Naive thymus-derived CD4-positive, alpha-beta T cell (primary cell): ENCODE measurements around the gene SLC15A2. TPM values are rescaled to one million over a fixed set of nuclear protein-coding genes. Genes with fewer than 3 reads are reported as not detected.
A peak's percentile ranks its signal among the peaks of the same experiment; 100 is the strongest.

Experiments used
- ATAC-seq: fragments of 150-1000 bp; cut with Tn5 transposase; 2 replicates; pipeline ENCODE4 v1.10.0; 2021; ENCODE audit warnings: mild to moderate bottlenecking, moderate library complexity
- CTCF ChIA-PET: fragments of 350-600 bp; sonication (Branson Sonifier 250); formaldehyde crosslinking; loops from one replicate; lab custom pipeline; 2021; ENCODE audit warnings: antibody characterized with exemption; lab: Charles Lee
- POLR2A ChIA-PET: fragments of 350-600 bp; sonication (Branson Sonifier 250); formaldehyde crosslinking; loops from one replicate; lab custom pipeline; 2021; ENCODE audit warnings: antibody characterized with exemption, inconsistent platforms; lab: Charles Lee
- DNase-seq, 9 donors: peaks; one replicate each; pipeline versions ENCODE4 v3.0.0 to v3.0.0-alpha.2; 2020 to 2022; ENCODE audit warnings: mixed read lengths in 1 of 9
- H3K27ac ChIP-seq: one replicate; pipeline ENCODE4 v1.7.0; 2013; ENCODE audit warnings: mild to moderate bottlenecking, low read depth, low read length, moderate library complexity
- H3K27me3 ChIP-seq, 2 donors: one replicate each; pipeline ENCODE4 v1.7.0; 2013; ENCODE audit warnings: low read length in 2 of 2, mild to moderate bottlenecking in 2 of 2, moderate library complexity in 2 of 2; ENCODE audit not compliant: control insufficient read depth in 2 of 2, insufficient read depth in 2 of 2
- H3K36me3 ChIP-seq, 3 experiments: 1 replicate in 2 of 3; 2 replicates in 1 of 3; pipeline ENCODE4 v1.7.0; 2013; ENCODE audit warnings: low read length in 3 of 3, mild to moderate bottlenecking in 3 of 3, moderate library complexity in 1 of 3; ENCODE audit not compliant: insufficient read depth in 3 of 3, control insufficient read depth in 2 of 3
- H3K4me1 ChIP-seq, 2 donors: one replicate each; pipeline ENCODE4 v1.7.0; 2013; ENCODE audit warnings: low read length in 2 of 2, mild to moderate bottlenecking in 2 of 2, moderate library complexity in 1 of 2; ENCODE audit not compliant: control insufficient read depth in 2 of 2, insufficient read depth in 2 of 2
- H3K4me3 ChIP-seq: 2 replicates; pipeline ENCODE4 v1.7.0; 2013; ENCODE audit warnings: mild to moderate bottlenecking, low read length
- H3K9me3 ChIP-seq, 3 experiments: 1 replicate in 2 of 3; 2 replicates in 1 of 3; pipeline ENCODE4 v1.7.0; 2013; ENCODE audit warnings: low read length in 3 of 3; ENCODE audit not compliant: control insufficient read depth in 2 of 3
- H3K27ac Mint-ChIP-seq, 9 donors: one replicate each; pipeline ENCODE4 v1.8.0; 2020 to 2022; ENCODE audit warnings: mixed read lengths in 9 of 9, mild to moderate bottlenecking in 8 of 9, moderate library complexity in 5 of 9, inconsistent platforms in 2 of 9
- H3K27me3 Mint-ChIP-seq, 5 donors: one replicate each; pipeline ENCODE4 v1.8.0; 2021 to 2022; ENCODE audit warnings: mixed read lengths in 5 of 5, mild to moderate bottlenecking in 1 of 5
- H3K36me3 Mint-ChIP-seq, 5 donors: one replicate each; pipeline ENCODE4 v1.8.0; 2020 to 2022; ENCODE audit warnings: mixed read lengths in 5 of 5, mild to moderate bottlenecking in 3 of 5, inconsistent platforms in 1 of 5
- H3K4me1 Mint-ChIP-seq, 7 donors: one replicate each; pipeline ENCODE4 v1.8.0; 2020 to 2022; ENCODE audit warnings: mixed read lengths in 7 of 7, mild to moderate bottlenecking in 3 of 7, inconsistent platforms in 1 of 7
- H3K4me3 Mint-ChIP-seq, 10 donors: one replicate each; pipeline ENCODE4 v1.8.0; 2020 to 2022; ENCODE audit warnings: mild to moderate bottlenecking in 10 of 10, mixed read lengths in 10 of 10, moderate library complexity in 6 of 10, inconsistent platforms in 2 of 10
- H3K9me3 Mint-ChIP-seq, 11 donors: one replicate each; pipeline ENCODE4 v1.8.0; 2020 to 2022; ENCODE audit warnings: mixed read lengths in 11 of 11, mild to moderate bottlenecking in 4 of 11, inconsistent platforms in 1 of 11, moderate library complexity in 1 of 11
- intact Hi-C, 2 donors: fragments of 100-400 bp; cut with micrococcal nuclease; formaldehyde crosslinking; loops; one replicate each; pipeline ENCODE4 v1.15.1; 2023
- polyA plus RNA-seq, 2 donors: library from polyadenylated mRNA; unstranded; fragments of 300-500 nt; fragmentation: Illumina TruSeq; gene quantifications; one replicate each; pipeline ENCODE4 v1.2.3, GENCODE V29; 2021
- total RNA-seq, 6 experiments: library from RNA in 5 of 6; stranded (reverse) in 5 of 6; gene quantifications; 1 replicate in 5 of 6; 2 replicates in 1 of 6; pipeline ENCODE4 v1.2.3 and lab custom pipeline; 2021 to 2026

Gene SLC15A2
- total and polyA plus RNA-seq, 7 experiments from 2014 or later = 0.46 to 6.8 (median 3.0) TPM; not detected in 1

DNA sequence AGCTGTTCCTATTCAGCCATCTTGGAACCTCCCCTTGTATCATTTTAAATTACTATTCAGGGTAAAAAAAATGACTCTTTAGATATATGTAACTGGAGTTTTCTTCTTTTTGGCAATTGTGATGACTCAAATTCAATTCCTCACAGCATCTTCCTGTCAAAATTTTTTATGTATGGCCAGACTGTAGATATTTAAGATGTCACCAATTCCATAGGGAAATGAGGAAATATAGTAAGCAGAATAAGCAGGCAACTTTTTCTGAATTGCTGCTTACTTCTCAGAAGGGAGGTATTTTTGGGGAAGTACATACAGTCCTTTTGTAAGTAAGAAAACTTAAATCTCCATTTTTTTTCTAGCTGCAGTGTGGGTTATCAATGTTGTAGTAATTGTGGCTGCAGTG lies 30.4 kb upstream of the SLC15A2 start:
- Histone ChIP-seq H3K27me3 (no peaks in the 10 kb centered on the region), H3K36me3 (no peaks in the 10 kb centered on the region), H3K4me3 (no peak overlapping the region), H3K27ac (no peak overlapping the region), H3K9me3 (no peaks in the 10 kb centered on the region), H3K4me1 (no peaks in the 10 kb centered on the region)
- intact Hi-C loops = no loop called here
- H3K36me3 Mint-ChIP-seq = peaks cover 8 to 72% (median 38%) of the 10 kb centered on the region in 5 donors
- H3K9me3 Mint-ChIP-seq = peaks cover 0 to 9% (median 0%) of the 10 kb centered on the region in 11 donors
- DNase-seq = no peak
- CTCF ChIA-PET = no interaction called here
- H3K27ac Mint-ChIP-seq = no peak overlapping the region
- POLR2A ChIA-PET = no interaction called here
- no peak overlapping the region for H3K4me3 Mint-ChIP-seq
- H3K27me3 Mint-ChIP-seq = no peaks in the 10 kb centered on the region
- H3K4me1 Mint-ChIP-seq = no peaks in the 10 kb centered on the region
- no peak for ATAC-seq

DNA sequence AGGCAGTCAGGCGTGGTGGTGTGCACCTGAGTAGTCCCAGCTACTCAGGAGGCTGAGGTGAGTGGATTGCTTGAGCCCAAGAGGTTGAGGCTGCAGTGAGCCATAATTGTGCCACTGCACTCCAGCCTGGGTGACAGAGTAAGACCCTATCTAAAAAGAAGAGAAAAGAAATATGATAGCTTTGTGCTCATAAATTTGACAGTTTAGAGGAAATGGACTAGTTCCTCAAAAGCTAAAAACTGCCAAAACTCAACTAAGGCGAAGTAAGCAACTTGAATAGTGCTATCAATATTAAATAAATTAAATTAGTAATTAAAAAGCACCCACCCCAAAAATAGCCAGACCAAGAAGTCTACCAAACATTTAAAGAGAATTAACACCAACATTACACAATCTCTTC lies 24.5 kb upstream of the SLC15A2 start:
- ATAC-seq = no peak

DNA sequence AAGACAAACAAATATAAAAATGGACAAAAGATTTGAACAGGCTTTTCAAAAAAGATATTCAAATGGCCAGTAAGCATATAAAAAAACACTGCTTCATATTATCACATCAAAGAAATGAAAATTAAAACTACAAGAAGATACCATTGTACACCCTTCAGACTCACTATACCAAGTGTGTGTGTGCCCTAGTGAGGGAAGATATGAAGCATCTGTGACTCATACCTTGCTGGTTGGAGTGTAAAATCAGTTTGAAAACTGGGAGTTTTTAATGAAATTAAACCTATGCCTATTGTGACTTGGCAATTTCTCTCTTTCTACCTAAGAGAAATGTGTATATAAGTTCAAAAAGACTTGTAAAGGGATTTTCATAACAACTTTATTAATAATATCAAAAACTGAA lies 23.5 kb upstream of the SLC15A2 start:
- no peak overlapping the region for H3K4me3 ChIP-seq
- H3K4me1 ChIP-seq = no peaks in the 10 kb centered on the region
- no peak overlapping the region for H3K4me3 Mint-ChIP-seq
- no peaks in the 10 kb centered on the region for H3K27me3 ChIP-seq
- no peak for ATAC-seq
- intact Hi-C loops = no loop called here
- H3K36me3 ChIP-seq = no peaks in the 10 kb centered on the region
- no peak overlapping the region for H3K27ac Mint-ChIP-seq
- no peaks in the 10 kb centered on the region for H3K9me3 Mint-ChIP-seq
- ChIA-PET CTCF (no interaction called here), POLR2A (no interaction called here)
- no peaks in the 10 kb centered on the region for H3K9me3 ChIP-seq
- no peak overlapping the region for H3K27ac ChIP-seq
- H3K27me3 Mint-ChIP-seq = no peaks in the 10 kb centered on the region
- no peaks in the 10 kb centered on the region for H3K4me1 Mint-ChIP-seq
- peaks cover 14 to 41% (median 18%) of the 10 kb centered on the region in 5 donors for H3K36me3 Mint-ChIP-seq
- DNase-seq = no peak

More for the DNA sequence above, 24.5 kb upstream of the SLC15A2 start:
- no peak overlapping the region for H3K4me3 Mint-ChIP-seq
- ChIA-PET POLR2A (interaction anchor here (1.1 kb wide), 1 partner anchor 41 kb away, joined by 3 read pairs; no protein-coding TSS in a partner anchor), CTCF (no interaction called here)
- no peaks in the 10 kb centered on the region for H3K9me3 Mint-ChIP-seq
- no peaks in the 10 kb centered on the region for H3K4me1 Mint-ChIP-seq
- peaks cover 14 to 44% (median 18%) of the 10 kb centered on the region in 5 donors for H3K36me3 Mint-ChIP-seq
- H3K27ac Mint-ChIP-seq = no peak overlapping the region
- Histone ChIP-seq H3K4me3 (no peak overlapping the region), H3K27me3 (no peaks in the 10 kb centered on the region), H3K36me3 (no peaks in the 10 kb centered on the region), H3K4me1 (no peaks in the 10 kb centered on the region), H3K9me3 (no peaks in the 10 kb centered on the region), H3K27ac (no peak overlapping the region)
- no peak for DNase-seq
- intact Hi-C loops = no loop called here
- H3K27me3 Mint-ChIP-seq = no peaks in the 10 kb centered on the region

DNA sequence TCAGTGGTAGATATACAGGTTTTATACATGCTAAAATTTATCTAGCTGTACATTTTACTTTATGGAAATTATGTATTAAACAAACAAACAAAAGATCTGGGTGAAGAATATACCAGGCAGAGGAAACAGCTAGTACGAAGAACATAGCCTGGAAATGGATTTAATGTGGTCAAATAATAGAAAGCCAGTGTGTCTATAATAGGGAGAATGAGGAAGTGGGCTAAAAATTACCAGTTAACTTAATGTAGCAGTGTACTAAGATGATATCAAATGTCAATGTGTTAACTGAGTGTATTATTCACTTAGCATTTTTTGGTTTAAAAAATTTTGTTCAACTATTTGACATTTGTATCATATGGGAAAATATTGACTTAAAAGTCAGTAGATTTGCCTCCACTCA lies 22.8 kb upstream of the SLC15A2 start:
- Mint-ChIP-seq H3K4me3 (no peak overlapping the region), H3K9me3 (no peaks in the 10 kb centered on the region), H3K27ac (no peak overlapping the region), H3K4me1 (no peaks in the 10 kb centered on the region), H3K27me3 (no peaks in the 10 kb centered on the region), H3K36me3 (peaks cover 10 to 36% (median 12%) of the 10 kb centered on the region in 5 donors)
- ChIA-PET POLR2A (no interaction called here), CTCF (no interaction called here)
- Histone ChIP-seq H3K4me1 (no peaks in the 10 kb centered on the region), H3K27ac (no peak overlapping the region), H3K36me3 (no peaks in the 10 kb centered on the region), H3K27me3 (no peaks in the 10 kb centered on the region), H3K9me3 (no peaks in the 10 kb centered on the region), H3K4me3 (no peak overlapping the region)
- no peak for ATAC-seq
- no peak for DNase-seq
- intact Hi-C loops = no loop called here

DNA sequence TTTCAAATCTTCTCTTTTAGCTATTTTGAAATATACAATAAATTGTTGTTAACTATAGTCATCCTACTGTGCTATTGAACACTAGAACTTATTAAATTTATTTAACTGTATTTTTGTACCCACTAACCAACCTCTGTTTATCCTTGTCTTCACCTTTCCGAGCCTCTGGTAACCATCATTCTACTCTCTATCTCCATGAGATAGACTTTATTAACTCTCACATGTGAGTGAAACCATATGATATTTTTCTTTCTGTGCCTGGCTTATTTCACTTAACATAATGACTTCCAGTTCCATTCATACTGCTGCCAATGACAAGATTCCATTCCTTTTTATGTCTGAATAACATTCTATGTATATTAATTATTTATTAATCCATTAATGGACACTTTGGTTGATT lies 15.8 kb upstream of the SLC15A2 start:
- no peaks in the 10 kb centered on the region for H3K36me3 ChIP-seq
- no peak overlapping the region for H3K4me3 ChIP-seq
- no peak for ATAC-seq
- intact Hi-C loops = no loop called here
- Mint-ChIP-seq H3K27ac (no peak overlapping the region), H3K4me3 (no peak overlapping the region), H3K36me3 (peaks cover 4 to 21% (median 7%) of the 10 kb centered on the region in 5 donors), H3K4me1 (no peaks in the 10 kb centered on the region), H3K27me3 (no peaks in the 10 kb centered on the region), H3K9me3 (no peaks in the 10 kb centered on the region)
- H3K9me3 ChIP-seq = no peaks in the 10 kb centered on the region
- DNase-seq = no peak
- H3K27ac ChIP-seq = no peak overlapping the region
- POLR2A ChIA-PET = no interaction called here
- no peaks in the 10 kb centered on the region for H3K4me1 ChIP-seq
- CTCF ChIA-PET = no interaction called here
- no peaks in the 10 kb centered on the region for H3K27me3 ChIP-seq

DNA sequence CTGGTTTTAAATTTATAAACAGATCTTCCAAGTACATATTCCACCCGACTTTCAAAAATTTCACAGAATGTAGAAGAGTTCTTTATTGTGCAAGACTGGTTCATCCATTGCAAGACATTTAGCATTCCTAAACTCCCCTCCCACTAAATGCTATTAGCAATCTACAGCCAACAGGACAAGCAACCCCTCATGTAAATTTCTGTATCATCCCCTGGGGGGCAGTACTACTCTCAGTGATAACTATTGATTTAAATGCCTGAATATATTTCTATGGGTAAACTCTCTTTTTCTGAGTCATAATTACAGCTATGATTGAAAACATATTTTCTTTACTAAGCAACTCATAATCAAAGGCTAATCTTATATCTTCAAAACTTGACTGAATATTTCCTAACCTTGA lies 10.7 kb upstream of the SLC15A2 start:
- H3K9me3 ChIP-seq = no peaks in the 10 kb centered on the region
- intact Hi-C loops = loop anchor here in 1 of 2 donors (10.0 kb wide), 1 partner anchor 211 kb away; no protein-coding TSS in a partner anchor
- no peaks in the 10 kb centered on the region for H3K4me1 Mint-ChIP-seq
- H3K27ac Mint-ChIP-seq = no peak overlapping the region
- no peaks in the 10 kb centered on the region for H3K4me1 ChIP-seq
- no peak for ATAC-seq
- H3K9me3 Mint-ChIP-seq = no peaks in the 10 kb centered on the region
- ChIA-PET CTCF (no interaction called here), POLR2A (no interaction called here)
- no peaks in the 10 kb centered on the region for H3K27me3 Mint-ChIP-seq
- H3K36me3 Mint-ChIP-seq = peaks cover 0 to 25% (median 10%) of the 10 kb centered on the region in 5 donors
- no peak overlapping the region for H3K4me3 ChIP-seq
- no peaks in the 10 kb centered on the region for H3K36me3 ChIP-seq
- no peak overlapping the region for H3K27ac ChIP-seq
- no peak overlapping the region for H3K4me3 Mint-ChIP-seq
- no peak for DNase-seq
- no peaks in the 10 kb centered on the region for H3K27me3 ChIP-seq

DNA sequence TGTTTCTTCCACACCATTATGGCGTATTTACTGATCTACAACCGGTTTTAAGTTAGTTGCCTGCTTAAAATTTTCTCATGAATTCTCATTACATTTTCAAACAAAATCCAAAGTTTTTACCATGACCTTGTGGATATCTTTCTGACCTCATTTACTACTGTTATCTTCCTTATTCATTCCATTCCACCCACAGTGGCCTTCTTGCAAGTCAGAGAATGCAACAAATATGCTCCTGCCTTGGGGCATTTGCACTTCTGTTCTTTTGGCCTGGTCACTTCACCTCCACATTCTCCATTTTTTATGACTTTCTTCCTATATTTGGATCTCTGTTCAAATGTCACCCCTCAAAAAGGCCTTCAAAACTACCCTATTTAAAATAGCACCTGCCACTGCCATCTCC lies 8.8 kb upstream of the SLC15A2 start:
- Histone ChIP-seq H3K9me3 (no peaks in the 10 kb centered on the region), H3K27ac (no peak overlapping the region), H3K4me3 (no peak overlapping the region), H3K4me1 (no peaks in the 10 kb centered on the region), H3K27me3 (no peaks in the 10 kb centered on the region), H3K36me3 (no peaks in the 10 kb centered on the region)
- Mint-ChIP-seq H3K27ac (peak overlapping the region in 1 of 9 donors; percentile 6), H3K36me3 (peaks cover 0 to 17% (median 10%) of the 10 kb centered on the region in 5 donors), H3K4me1 (no peaks in the 10 kb centered on the region), H3K27me3 (no peaks in the 10 kb centered on the region), H3K9me3 (no peaks in the 10 kb centered on the region), H3K4me3 (no peak overlapping the region)
- no peak for ATAC-seq
- POLR2A ChIA-PET = no interaction called here
- intact Hi-C loops = loop anchor here in 1 of 2 donors (10.0 kb wide), 1 partner anchor 209 kb away; no protein-coding TSS in a partner anchor
- no peak for DNase-seq
- CTCF ChIA-PET = no interaction called here
